Activated T-helper 1 cell treated with anti-CD3 and anti-CD28 coated beads, Interleukin-12 subunit alpha, Interleukin-12 subunit beta, Interleukin-2, Interleukin-4 antibody, amounts not matched to agents 30 ng/mL and 10 ng/mL and 1 ng/mL, durations not matched to agents 14 hours and 24 hours and 36 hours (primary cell): Measurements from ENCODE around the gene HADHB. TPM values are rescaled to one million over a fixed set of nuclear protein-coding genes. Genes with fewer than 3 reads are reported as not detected.
"Not testable (repeated sequence)": the region's sequence is repeated elsewhere in the genome, so short reads cannot be mapped to it uniquely, and the experiment has no call there.

Source experiments
- DNase-seq: peaks from one replicate; pipeline ENCODE4 v3.0.0; 2021; ENCODE audit warnings: low spot score
- H3K27ac Mint-ChIP-seq: one replicate; pipeline ENCODE4 v1.8.0; 2021; ENCODE audit warnings: mild to moderate bottlenecking, mixed read lengths
- H3K27me3 Mint-ChIP-seq: one replicate; pipeline ENCODE4 v1.8.0; 2022; ENCODE audit warnings: mild to moderate bottlenecking, moderate library complexity, mixed read lengths; ENCODE audit not compliant: insufficient read depth
- H3K36me3 Mint-ChIP-seq: one replicate; pipeline ENCODE4 v1.8.0; 2021; ENCODE audit warnings: low read depth, mixed read lengths
- H3K4me1 Mint-ChIP-seq: one replicate; pipeline ENCODE4 v1.8.0; 2021; ENCODE audit warnings: low read depth, mixed read lengths
- H3K4me3 Mint-ChIP-seq: one replicate; pipeline ENCODE4 v1.8.0; 2021; ENCODE audit warnings: mild to moderate bottlenecking, moderate library complexity, mixed read lengths
- H3K9me3 Mint-ChIP-seq: one replicate; pipeline ENCODE4 v1.8.0; 2021; ENCODE audit warnings: mixed read lengths
- intact Hi-C: fragments of 100-400 bp; cut with micrococcal nuclease; formaldehyde crosslinking; loops from one replicate; pipeline ENCODE4 v1.15.1; 2024
- total RNA-seq: library from RNA; stranded (reverse); gene quantifications from 2 replicates; pipeline ENCODE4 v1.2.3, GENCODE V29; 2022

Gene HADHB
- total RNA-seq, 1 donor from 2014 or later, result 78.8 TPM

DNA sequence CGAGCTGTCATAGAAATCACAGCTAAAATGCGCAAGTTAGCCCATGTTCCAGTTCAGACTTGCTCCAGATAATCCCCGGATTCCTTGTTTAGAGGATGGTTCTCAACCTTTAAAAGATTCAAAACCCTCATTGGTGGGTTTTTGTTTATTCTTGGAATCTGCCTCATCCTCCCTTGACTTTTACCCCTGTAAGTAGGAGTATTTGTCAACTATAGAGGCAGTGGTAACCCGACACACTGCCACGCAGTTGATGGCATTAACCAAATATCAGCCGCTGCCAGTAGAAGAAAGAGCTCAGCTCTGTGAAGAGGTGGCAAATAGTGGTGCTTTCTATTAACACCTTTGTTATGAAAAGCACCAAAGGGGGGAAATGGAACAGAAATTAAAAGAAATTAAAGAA is 60.8 kb downstream of the HADHB start:
- Mint-ChIP-seq H3K4me1 (no peaks in the 10 kb centered on the region), H3K36me3 (no peaks in the 10 kb centered on the region), H3K27me3 (peaks cover 27% of the 10 kb centered on the region), H3K9me3 (no peaks in the 10 kb centered on the region), H3K27ac (no peak overlapping the region), H3K4me3 (no peak overlapping the region)
- no peak for DNase-seq
- intact Hi-C loops, result no loop called here

DNA sequence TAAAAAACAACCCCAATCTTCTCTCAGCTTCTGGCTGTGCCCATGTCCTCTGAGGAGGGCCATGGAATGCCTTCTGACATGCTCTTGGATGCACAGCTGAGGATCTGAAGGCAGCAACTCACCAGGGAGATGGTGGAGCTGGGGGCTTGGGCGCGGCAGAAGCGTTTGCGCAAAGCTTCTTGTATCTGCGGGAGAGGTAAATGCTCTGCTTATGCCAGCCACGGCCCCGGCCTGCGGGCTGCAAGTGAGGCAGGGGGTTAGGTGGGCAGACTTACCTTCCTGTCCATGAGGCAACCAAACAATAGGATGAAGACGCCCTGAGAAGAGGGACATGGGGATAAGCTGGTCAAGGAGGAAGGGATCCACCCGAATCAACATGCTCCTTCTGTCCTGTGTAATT is 65.2 kb downstream of the HADHB start:
- Mint-ChIP-seq H3K27ac (no peak overlapping the region), H3K36me3 (no peaks in the 10 kb centered on the region), H3K4me1 (no peaks in the 10 kb centered on the region), H3K9me3 (no peaks in the 10 kb centered on the region), H3K4me3 (no peak overlapping the region), H3K27me3 (peaks cover 6% of the 10 kb centered on the region)
- DNase-seq, result no peak
- intact Hi-C loops, result no loop called here

DNA sequence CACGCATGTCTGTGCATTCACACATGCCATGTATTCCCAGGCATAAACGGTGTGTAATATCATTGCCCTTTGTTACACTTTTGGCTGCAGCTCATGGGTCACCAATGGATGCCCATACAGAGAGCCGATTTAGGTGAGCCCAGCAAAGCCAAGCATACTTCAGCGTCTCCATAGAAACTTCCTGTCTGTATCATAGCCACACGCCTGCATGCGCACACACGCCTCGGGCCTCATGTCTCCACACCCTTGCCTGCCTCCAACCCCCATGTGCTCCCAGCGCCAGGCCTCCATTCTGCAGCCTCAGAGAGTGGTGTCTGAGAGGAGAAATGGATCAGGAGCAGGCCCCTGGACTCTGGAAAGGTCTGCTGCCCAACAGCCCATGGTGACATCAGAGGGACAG is 67.7 kb downstream of the HADHB start:
- H3K36me3 Mint-ChIP-seq, result no peaks in the 10 kb centered on the region
- no peaks in the 10 kb centered on the region for H3K9me3 Mint-ChIP-seq
- intact Hi-C loops, result no loop called here
- H3K4me3 Mint-ChIP-seq, result no peak overlapping the region
- H3K4me1 Mint-ChIP-seq, result no peaks in the 10 kb centered on the region
- H3K27me3 Mint-ChIP-seq, result peaks cover 3% of the 10 kb centered on the region
- no peak overlapping the region for H3K27ac Mint-ChIP-seq
- no peak for DNase-seq

DNA sequence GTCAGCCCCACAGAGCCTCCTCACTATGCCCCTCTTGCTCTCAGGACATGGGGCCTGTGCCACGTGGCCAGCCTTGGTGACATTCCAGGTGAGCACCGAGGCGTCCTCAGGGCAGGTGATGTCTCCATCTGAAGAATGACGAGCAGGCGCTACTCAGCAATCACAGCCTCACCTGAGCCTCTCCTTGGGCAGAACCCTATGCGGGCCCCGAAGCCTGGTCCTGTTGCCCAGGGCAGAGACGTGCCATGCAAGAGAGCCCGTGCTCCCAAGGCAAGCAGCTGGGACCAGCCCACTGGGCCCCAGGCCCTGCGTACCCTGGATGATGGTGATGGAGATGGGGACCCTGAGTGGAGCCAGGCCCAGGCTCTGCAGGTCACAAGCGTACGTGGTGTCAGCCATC is 68.7 kb downstream of the HADHB start:
- no peak overlapping the region for H3K27ac Mint-ChIP-seq
- peaks cover 3% of the 10 kb centered on the region for H3K27me3 Mint-ChIP-seq
- intact Hi-C loops, result no loop called here
- no peaks in the 10 kb centered on the region for H3K36me3 Mint-ChIP-seq
- DNase-seq, result no peak
- no peak overlapping the region for H3K4me3 Mint-ChIP-seq
- H3K9me3 Mint-ChIP-seq, result no peaks in the 10 kb centered on the region
- no peaks in the 10 kb centered on the region for H3K4me1 Mint-ChIP-seq

DNA sequence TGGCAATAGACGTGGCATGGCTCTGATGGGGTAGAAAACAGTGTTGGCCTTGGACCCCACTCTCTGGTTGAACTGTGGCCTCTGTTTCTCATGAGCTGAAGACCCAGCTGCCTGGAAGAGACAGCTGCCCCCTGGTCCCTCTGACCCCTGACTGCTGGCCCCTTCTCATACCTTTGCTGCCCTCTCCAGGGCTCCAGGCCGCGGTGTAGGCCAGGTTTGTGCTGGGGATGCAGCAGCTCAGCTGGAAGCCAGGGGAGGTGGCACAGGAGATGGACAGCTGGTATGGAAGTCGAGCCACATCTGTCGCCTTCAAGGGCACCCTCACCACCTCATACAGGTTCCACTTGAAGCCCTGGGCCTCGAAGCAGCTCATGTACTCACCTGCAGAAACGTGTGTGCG is 69.5 kb downstream of the HADHB start:
- H3K9me3 Mint-ChIP-seq, result no peaks in the 10 kb centered on the region
- no peak overlapping the region for H3K4me3 Mint-ChIP-seq
- no peaks in the 10 kb centered on the region for H3K4me1 Mint-ChIP-seq
- H3K27ac Mint-ChIP-seq, result no peak overlapping the region
- no peak for DNase-seq
- peaks cover 3% of the 10 kb centered on the region for H3K27me3 Mint-ChIP-seq
- no peaks in the 10 kb centered on the region for H3K36me3 Mint-ChIP-seq
- intact Hi-C loops, result no loop called here

DNA sequence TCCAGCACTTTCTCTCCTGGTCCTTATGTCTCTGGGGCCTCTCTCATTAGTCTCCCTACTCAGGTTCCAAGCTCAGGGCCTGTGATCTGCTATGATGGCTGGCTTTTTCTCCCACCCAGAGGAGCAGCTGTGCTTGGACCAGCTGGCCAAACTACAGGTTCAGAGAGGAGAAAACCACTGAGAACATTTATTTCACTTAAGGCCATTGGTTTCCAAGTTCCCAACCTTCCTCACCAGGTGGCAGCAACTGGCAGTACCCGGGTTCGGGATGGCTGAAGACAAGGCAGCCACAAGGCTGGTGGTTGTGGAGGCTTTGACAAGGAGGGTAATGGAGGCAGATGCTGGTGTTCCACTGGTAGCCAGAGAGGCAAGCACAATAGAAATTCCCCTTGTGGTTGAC is 71.3 kb downstream of the HADHB start:
- Mint-ChIP-seq H3K9me3 (no peaks in the 10 kb centered on the region), H3K36me3 (no peaks in the 10 kb centered on the region), H3K4me1 (no peaks in the 10 kb centered on the region), H3K27ac (no peak overlapping the region), H3K4me3 (no peak overlapping the region), H3K27me3 (peaks cover 6% of the 10 kb centered on the region)
- intact Hi-C loops, result no loop called here
- DNase-seq, result no peak

DNA sequence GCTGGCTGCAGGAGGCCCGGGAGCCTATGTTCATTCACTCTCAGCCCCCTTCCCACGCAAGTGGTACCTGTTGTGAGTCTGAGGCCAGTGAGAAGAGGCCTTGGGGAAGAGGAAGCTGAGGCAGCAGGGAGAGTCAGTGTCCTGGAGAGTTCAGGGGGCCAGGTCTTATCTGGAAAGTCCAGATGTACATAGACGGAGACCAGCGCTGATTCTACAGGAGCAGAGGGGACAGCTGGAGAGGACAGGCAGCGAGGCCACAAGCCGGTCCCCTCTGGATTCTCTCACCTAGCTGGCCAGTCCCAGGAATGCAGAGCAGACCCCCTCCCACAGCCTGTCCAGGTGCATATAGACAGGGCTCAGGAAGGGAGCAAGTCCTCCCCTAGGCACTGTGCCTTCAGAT is 72.1 kb downstream of the HADHB start:
- Mint-ChIP-seq H3K4me1 (no peaks in the 10 kb centered on the region), H3K9me3 (no peaks in the 10 kb centered on the region), H3K36me3 (no peaks in the 10 kb centered on the region), H3K27me3 (peaks cover 6% of the 10 kb centered on the region), H3K27ac (no peak overlapping the region), H3K4me3 (no peak overlapping the region)
- intact Hi-C loops, result no loop called here
- DNase-seq, result no peak

DNA sequence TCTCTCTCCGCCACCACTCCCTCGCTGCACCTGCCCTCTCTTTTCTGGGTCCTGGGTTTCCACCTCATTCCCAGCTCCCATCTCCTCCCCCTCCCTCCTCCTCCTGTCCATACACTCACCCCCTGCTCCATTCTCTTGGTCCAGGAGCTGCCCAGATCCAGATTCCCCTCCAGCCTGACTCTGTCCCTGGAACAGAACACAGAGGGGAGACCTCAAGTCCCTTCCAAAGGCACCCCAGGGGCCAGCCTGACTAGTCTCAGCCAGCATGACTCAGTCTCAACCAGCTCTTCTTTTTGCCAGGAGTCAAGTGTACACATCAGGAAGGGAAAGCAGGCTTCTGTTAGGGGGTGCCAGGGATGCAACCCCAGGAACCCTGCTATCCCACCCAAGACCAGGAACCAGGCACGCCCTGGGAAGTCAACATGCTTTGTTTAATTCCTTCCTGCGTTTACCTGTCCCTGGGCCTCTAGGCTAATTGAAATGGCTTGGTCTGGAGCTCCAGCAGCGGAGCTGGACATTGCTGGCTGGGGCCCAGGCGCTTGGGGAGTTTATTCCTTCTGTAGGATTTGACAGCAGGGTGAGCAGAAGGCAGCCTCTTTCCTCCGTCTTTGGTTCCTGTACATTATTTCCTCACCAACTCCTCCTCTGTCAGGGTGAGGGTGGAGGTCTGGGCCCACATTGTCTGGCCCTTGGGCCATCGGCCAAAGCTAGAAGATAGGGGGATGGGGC is 72.8 kb downstream of the HADHB start:
- Mint-ChIP-seq H3K4me3 (no peak overlapping the region), H3K4me1 (no peaks in the 10 kb centered on the region), H3K9me3 (no peaks in the 10 kb centered on the region), H3K36me3 (no peaks in the 10 kb centered on the region), H3K27ac (no peak overlapping the region), H3K27me3 (peaks cover 9% of the 10 kb centered on the region)
- no peak for DNase-seq
- intact Hi-C loops, result no loop called here

DNA sequence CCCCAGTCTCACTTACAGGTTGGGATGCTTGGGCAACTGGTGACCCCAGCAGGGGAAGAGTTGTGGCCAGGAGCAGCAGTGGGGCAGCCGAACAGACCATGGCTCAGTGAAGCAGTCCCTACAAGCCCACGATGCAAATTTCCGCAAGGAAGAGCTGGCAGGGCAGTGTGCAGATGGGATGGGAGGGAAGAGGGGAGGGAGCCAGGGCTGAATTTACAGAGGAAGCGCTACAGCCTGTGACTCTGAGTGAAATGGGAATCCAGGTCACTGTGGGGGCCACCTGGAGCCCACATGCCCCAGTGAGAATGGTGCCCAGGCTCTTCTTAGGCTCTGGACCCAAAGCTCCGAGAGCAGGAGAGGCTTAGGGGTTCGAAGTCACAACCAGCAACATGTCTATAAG is 74.2 kb downstream of the HADHB start:
- H3K9me3 Mint-ChIP-seq, result no peaks in the 10 kb centered on the region
- no peaks in the 10 kb centered on the region for H3K4me1 Mint-ChIP-seq
- no peak overlapping the region for H3K4me3 Mint-ChIP-seq
- DNase-seq, result no peak
- intact Hi-C loops, result no loop called here
- H3K27ac Mint-ChIP-seq, result no peak overlapping the region
- no peaks in the 10 kb centered on the region for H3K36me3 Mint-ChIP-seq
- H3K27me3 Mint-ChIP-seq, result peaks cover 12% of the 10 kb centered on the region

DNA sequence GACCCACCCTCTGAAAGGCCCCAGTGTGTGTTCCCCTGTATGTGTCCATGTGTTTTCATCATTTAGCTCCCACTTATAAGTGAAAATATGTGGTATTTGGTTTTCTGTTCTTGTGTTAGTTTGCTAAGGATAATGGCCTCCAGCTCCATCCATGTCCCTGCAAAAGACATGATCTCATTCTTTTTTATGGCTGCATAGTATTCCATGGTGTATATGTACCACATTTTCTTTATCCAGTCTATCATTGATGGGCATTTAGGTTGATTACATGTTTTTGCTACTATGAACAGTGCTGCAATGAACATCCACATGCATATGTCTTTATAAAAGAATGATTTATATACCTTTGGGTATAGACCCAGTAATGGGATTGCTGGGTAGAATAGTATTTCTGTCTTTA is 79.7 kb downstream of the HADHB start:
- H3K4me3 Mint-ChIP-seq, DNase-seq, H3K4me1 Mint-ChIP-seq, H3K36me3 Mint-ChIP-seq, intact Hi-C loops, H3K9me3 Mint-ChIP-seq, H3K27ac Mint-ChIP-seq, H3K27me3 Mint-ChIP-seq: not testable (repeated sequence)

DNA sequence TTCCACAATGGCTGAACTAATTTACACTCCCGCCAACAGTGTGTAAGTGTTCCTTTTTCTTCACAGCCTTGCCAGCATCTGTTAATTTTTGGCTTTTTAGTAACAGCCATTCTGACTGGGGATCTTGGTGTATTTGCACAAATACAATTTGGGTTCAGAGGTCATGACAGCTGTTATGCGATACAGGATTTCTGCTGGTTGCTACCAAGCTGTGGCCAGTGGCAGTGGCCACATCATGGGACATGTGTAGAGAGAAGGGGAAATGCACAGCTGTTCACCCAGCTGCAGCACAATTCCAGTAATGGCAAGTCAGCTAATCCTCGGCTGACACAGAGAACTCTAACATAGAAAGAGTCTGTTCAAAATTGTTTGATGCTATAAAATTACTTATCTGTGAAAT is 80.2 kb downstream of the HADHB start:
- Mint-ChIP-seq H3K4me3 (no peak overlapping the region), H3K27me3 (peaks cover 6% of the 10 kb centered on the region), H3K9me3 (no peaks in the 10 kb centered on the region), H3K4me1 (peaks cover 4% of the 10 kb centered on the region), H3K27ac (no peak overlapping the region), H3K36me3 (no peaks in the 10 kb centered on the region)
- intact Hi-C loops, result loop anchor here (5.0 kb wide), 1 partner anchor 333 kb away; no protein-coding TSS in a partner anchor
- no peak for DNase-seq

DNA sequence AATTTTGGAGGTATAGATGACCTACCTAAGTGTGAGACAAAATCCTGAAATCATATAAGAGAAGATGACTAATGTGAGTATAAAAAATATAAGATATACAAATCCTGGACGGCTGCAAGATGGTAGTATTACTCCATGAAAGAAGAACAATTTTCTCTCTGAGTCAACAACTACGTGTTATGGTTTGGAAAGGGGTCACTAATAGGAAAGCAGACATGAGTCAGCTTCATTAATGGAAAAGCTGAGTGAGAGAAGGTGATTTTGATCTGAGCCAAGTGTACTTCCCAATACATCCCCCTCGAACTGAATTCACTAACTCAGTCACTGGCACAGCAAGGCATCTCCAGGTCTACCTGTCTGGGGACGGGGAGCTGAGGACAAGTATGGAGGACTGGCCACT is 81.1 kb downstream of the HADHB start:
- DNase-seq, result no peak
- intact Hi-C loops, result loop anchor here (5.0 kb wide), 1 partner anchor 334 kb away; no protein-coding TSS in a partner anchor
- no peak overlapping the region for H3K4me3 Mint-ChIP-seq
- no peak overlapping the region for H3K27ac Mint-ChIP-seq
- no peaks in the 10 kb centered on the region for H3K9me3 Mint-ChIP-seq
- no peaks in the 10 kb centered on the region for H3K36me3 Mint-ChIP-seq
- H3K4me1 Mint-ChIP-seq, result peaks cover 13% of the 10 kb centered on the region
- H3K27me3 Mint-ChIP-seq, result peaks cover 6% of the 10 kb centered on the region

DNA sequence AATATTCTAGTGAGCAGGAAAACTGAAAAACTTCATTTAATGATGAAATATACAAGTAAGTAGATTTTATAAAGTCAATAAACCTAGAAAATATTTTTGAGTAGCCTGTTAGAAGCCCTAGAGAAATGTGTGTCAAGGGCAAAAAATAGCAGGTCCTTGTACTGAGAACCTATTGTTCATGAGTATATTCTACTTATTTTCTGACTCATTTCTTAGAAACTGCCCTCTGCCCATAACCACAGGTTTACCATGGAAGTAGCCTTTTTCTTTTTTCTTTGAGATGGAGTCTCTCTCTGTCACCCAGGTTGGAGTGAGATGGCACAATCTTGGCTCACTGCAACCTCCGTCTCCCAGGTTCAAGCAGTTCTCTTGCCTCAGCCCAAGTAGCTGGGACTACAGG is 81.8 kb downstream of the HADHB start:
- no peak overlapping the region for H3K27ac Mint-ChIP-seq
- no peaks in the 10 kb centered on the region for H3K36me3 Mint-ChIP-seq
- no peak for DNase-seq
- H3K9me3 Mint-ChIP-seq, result no peaks in the 10 kb centered on the region
- intact Hi-C loops, result loop anchor here (5.0 kb wide), 1 partner anchor 334 kb away; no protein-coding TSS in a partner anchor
- no peak overlapping the region for H3K4me3 Mint-ChIP-seq
- peaks cover 13% of the 10 kb centered on the region for H3K4me1 Mint-ChIP-seq
- peaks cover 6% of the 10 kb centered on the region for H3K27me3 Mint-ChIP-seq
